Mammary epithelial cell (primary cell): ENCODE data around the gene LRIT3.

Experiments used
- CTCF ChIP-seq, 2 donors: IDR thresholded peaks in 1 of 2; conservative IDR thresholded peaks in 1 of 2; 2 replicates each; pipeline ENCODE4 v1.5.1; 2011 to 2012; ENCODE audit warnings: inconsistent platforms in 2 of 2, low read length in 2 of 2, mild to moderate bottlenecking in 2 of 2, control low read depth in 1 of 2, low read depth in 1 of 2; ENCODE audit not compliant: insufficient read depth in 1 of 2; ENCODE audit errors: extremely low read depth in 1 of 2
- EZH2 ChIP-seq: IDR thresholded peaks from 2 replicates; pipeline ENCODE4 v1.6.1; 2012; ENCODE audit warnings: low read length, inconsistent platforms, borderline replicate concordance

- TF ChIP-seq CTCF (conservative IDR thresholded peaks at IDR 0.05 in 1 of 2, IDR thresholded peaks at IDR 0.05 in 1 of 2; ENCODE audit: extremely low read depth in 1 of 2, insufficient read depth in 1 of 2, low read depth in 1 of 2, low read length in 2 of 2) (no peak), EZH2 (no peak)
These were observed 31.9 kb downstream of the LRIT3 start for GRCh38 chr4:109879636-109880314.
